Measurements from ENCODE around the gene SHISA4. TPM values are rescaled to one million over a fixed set of nuclear protein-coding genes. Genes with fewer than 3 reads are reported as not detected.
"Not testable (repeated sequence)": the region's sequence is repeated elsewhere in the genome, so short reads cannot be mapped to it uniquely, and the experiment has no call there.

Gene SHISA4
- total RNA-seq, 1 donor from 2014 or later: 3.0 TPM

DNA sequence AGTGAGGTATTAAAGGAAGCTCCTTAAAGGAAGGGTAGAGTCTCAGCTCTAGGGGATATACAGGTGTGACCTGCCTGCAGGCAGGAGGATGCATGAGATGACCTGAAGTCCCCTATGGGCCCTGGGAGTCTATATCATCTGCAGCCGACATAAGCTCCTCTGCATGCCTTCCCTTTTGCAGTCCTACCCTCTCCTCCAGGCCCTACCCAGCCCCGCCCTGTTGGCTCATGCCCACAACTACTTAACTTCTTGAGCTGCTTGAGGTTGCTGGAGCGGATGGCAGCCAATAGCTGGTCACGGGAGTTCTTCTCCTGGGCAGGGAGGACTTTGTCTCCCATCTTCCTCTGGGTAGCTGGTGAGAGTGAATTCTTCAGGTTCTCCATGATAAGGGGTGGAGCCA, 10.3 kb downstream of the SHISA4 start:
- H3K9ac ChIP-seq: no peak overlapping the region
- no peaks in the 10 kb centered on the region for H3K79me2 ChIP-seq (ENCODE audit: low read depth)
- peaks cover 4% of the 10 kb centered on the region for H3K4me1 ChIP-seq
- H3K9me3 ChIP-seq (ENCODE audit: low read depth): no peaks in the 10 kb centered on the region
- no peak overlapping the region for H3K4me2 ChIP-seq
- no peak overlapping the region for H2AFZ ChIP-seq (replicated peaks)
- DNase-seq (ENCODE audit: low spot score): no peak
- no peak overlapping the region for H3K4me3 ChIP-seq
- H3K27ac ChIP-seq: no peak overlapping the region
- Mint-ChIP-seq H3K27me3 (ENCODE audit: insufficient read depth, low read depth) (peaks cover 11% of the 10 kb centered on the region), H3K36me3 (peaks cover 2% of the 10 kb centered on the region), H3K4me1 (peaks cover 15% of the 10 kb centered on the region), H3K4me3 (no peak overlapping the region), H3K27ac (no peak overlapping the region), H3K9me3 (no peaks in the 10 kb centered on the region)
- H3K36me3 ChIP-seq: no peaks in the 10 kb centered on the region
- no peaks in the 10 kb centered on the region for H3K27me3 ChIP-seq
- H4K20me1 ChIP-seq (ENCODE audit: low read depth): no peaks in the 10 kb centered on the region
- no peak for TF ChIP-seq EZH2 (IDR thresholded peaks at IDR 0.05)
- TF ChIP-seq, protein P1, sequence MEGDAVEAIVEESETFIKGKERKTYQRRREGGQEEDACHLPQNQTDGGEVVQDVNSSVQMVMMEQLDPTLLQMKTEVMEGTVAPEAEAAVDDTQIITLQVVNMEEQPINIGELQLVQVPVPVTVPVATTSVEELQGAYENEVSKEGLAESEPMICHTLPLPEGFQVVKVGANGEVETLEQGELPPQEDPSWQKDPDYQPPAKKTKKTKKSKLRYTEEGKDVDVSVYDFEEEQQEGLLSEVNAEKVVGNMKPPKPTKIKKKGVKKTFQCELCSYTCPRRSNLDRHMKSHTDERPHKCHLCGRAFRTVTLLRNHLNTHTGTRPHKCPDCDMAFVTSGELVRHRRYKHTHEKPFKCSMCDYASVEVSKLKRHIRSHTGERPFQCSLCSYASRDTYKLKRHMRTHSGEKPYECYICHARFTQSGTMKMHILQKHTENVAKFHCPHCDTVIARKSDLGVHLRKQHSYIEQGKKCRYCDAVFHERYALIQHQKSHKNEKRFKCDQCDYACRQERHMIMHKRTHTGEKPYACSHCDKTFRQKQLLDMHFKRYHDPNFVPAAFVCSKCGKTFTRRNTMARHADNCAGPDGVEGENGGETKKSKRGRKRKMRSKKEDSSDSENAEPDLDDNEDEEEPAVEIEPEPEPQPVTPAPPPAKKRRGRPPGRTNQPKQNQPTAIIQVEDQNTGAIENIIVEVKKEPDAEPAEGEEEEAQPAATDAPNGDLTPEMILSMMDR (IDR thresholded peaks at IDR 0.05): no peak
- no peaks in the 10 kb centered on the region for H3F3A ChIP-seq (ENCODE audit: low read depth)

DNA sequence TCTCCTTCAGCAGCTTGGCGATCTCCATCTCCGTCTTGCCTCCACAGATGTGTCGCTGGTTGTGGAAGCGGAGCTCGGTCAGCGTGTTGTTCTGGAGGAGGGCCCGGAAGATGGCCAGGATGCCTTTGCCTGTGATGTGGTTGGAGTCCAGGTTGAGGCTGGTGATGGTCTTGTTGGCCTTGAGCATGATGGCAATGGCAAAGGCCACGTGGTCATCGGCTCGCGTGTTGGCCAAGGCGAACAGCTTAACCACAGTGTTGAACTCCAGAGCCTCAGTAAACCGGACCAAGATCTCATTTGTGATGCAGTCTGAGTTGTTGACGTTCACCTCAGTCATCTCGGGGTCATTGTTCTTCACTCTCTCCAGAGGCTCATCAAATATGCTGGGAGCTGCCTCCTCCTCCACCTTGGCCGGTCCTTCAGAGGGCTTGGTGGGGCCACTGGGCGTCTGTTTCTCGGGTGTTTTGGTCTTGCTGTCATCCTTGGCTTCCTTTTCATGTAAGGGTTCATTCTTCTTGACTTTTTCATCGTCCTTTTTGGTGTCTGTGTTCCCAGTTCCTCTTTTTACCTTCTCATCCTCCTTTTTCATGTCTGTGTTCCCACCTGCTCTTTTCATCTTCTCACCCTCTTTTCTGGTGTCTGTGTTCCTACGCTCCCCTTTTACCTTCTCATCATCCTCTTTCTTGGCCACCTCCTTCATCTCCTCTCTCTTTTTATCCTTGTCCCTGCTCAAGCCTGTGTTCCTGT, 11.2 kb downstream of the SHISA4 start:
- H3K4me1 ChIP-seq: no peaks in the 10 kb centered on the region
- Mint-ChIP-seq H3K4me3 (no peak overlapping the region), H3K36me3 (peaks cover 2% of the 10 kb centered on the region), H3K27ac (no peak overlapping the region), H3K9me3 (no peaks in the 10 kb centered on the region), H3K4me1 (peaks cover 11% of the 10 kb centered on the region), H3K27me3 (ENCODE audit: insufficient read depth, low read depth) (peaks cover 11% of the 10 kb centered on the region)
- H3K27ac ChIP-seq: no peak overlapping the region
- H3K9me3 ChIP-seq (ENCODE audit: low read depth): no peaks in the 10 kb centered on the region
- H3K36me3 ChIP-seq: no peaks in the 10 kb centered on the region
- H2AFZ ChIP-seq (replicated peaks): no peak overlapping the region
- no peaks in the 10 kb centered on the region for H3F3A ChIP-seq (ENCODE audit: low read depth)
- DNase-seq (ENCODE audit: low spot score): no peak
- H3K27me3 ChIP-seq: no peaks in the 10 kb centered on the region
- no peak overlapping the region for H3K4me3 ChIP-seq
- no peak for TF ChIP-seq EZH2 (IDR thresholded peaks at IDR 0.05)
- TF ChIP-seq, protein P1 (IDR thresholded peaks at IDR 0.05): no peak
- TF ChIP-seq EZH2phosphoT487 (IDR thresholded peaks at IDR 0.05): no peak
- H3K9ac ChIP-seq: no peak overlapping the region
- H3K4me2 ChIP-seq: no peak overlapping the region
- H3K79me2 ChIP-seq (ENCODE audit: low read depth): no peaks in the 10 kb centered on the region
- no peaks in the 10 kb centered on the region for H4K20me1 ChIP-seq (ENCODE audit: low read depth)

DNA sequence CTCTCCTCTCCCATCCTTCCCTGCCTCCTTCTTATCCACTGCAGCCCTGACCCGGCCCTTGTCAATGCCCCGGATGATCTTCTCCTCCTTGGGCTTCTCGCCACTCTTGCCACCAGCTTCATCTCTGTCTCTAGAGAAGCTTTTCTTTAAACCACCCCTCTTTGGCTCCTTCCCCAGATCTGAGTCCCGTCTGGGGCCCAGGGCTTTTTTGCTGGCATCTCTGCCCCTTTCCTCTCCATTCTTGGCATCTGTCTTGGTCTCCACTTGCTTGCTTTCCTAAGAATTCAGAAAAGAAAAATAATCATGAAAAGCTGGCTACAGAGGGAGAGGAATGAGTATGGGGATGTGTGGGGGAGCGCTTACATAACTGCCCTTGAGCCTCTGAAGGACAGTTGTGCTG, 11.8 kb downstream of the SHISA4 start:
- Mint-ChIP-seq H3K9me3 (no peaks in the 10 kb centered on the region), H3K36me3 (peaks cover 2% of the 10 kb centered on the region)

DNA sequence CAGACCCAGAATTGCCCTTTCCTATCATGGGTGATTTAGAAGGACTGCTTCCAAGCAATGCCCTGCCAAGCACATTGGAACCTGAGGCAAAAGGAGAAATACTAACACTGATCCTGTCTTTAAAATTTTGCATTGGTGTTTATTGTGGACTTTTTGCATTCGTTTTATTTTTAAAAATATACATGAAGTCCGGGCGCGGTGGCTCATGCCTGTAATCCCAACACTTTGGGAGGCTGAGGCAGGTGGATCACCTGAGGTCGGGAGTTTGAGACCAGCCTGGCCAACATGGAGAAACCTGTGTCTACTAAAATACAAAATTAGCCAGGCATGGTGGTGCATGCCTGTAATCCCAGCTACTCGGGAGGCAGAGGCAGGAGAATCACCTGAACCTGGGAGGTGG, 12.3 kb downstream of the SHISA4 start:
- not testable (repeated sequence) for H3K27ac Mint-ChIP-seq; H3K36me3 ChIP-seq; H3K4me2 ChIP-seq; H3K9me3 ChIP-seq (ENCODE audit: low read depth); H3K4me1 Mint-ChIP-seq; DNase-seq (ENCODE audit: low spot score); H3F3A ChIP-seq (ENCODE audit: low read depth); H3K4me3 Mint-ChIP-seq; H3K4me1 ChIP-seq; H2AFZ ChIP-seq (replicated peaks); H3K9ac ChIP-seq; H3K36me3 Mint-ChIP-seq; H3K27ac ChIP-seq; H3K27me3 ChIP-seq; H3K79me2 ChIP-seq (ENCODE audit: low read depth); H3K9me3 Mint-ChIP-seq; H4K20me1 ChIP-seq (ENCODE audit: low read depth); H3K4me3 ChIP-seq
- H3K27me3 Mint-ChIP-seq (ENCODE audit: insufficient read depth, low read depth): peaks cover 11% of the 10 kb centered on the region

More for the DNA sequence above, 11.8 kb downstream of the SHISA4 start:
- H3K79me2 ChIP-seq (ENCODE audit: low read depth): no peaks in the 10 kb centered on the region
- H3K4me3 ChIP-seq: no peak overlapping the region
- H3K9ac ChIP-seq: no peak overlapping the region
- H3K27ac Mint-ChIP-seq: no peak overlapping the region
- no peak overlapping the region for H3K4me3 Mint-ChIP-seq
- no peak overlapping the region for H2AFZ ChIP-seq (replicated peaks)
- H3K4me1 ChIP-seq: no peaks in the 10 kb centered on the region
- H3K27ac ChIP-seq: no peak overlapping the region
- peaks cover 11% of the 10 kb centered on the region for H3K27me3 Mint-ChIP-seq (ENCODE audit: insufficient read depth, low read depth)
- H3K9me3 ChIP-seq (ENCODE audit: low read depth): no peaks in the 10 kb centered on the region
- H3K27me3 ChIP-seq: no peaks in the 10 kb centered on the region
- no peaks in the 10 kb centered on the region for H3K36me3 ChIP-seq
- peaks cover 11% of the 10 kb centered on the region for H3K4me1 Mint-ChIP-seq
- no peak for DNase-seq (ENCODE audit: low spot score)
- H3F3A ChIP-seq (ENCODE audit: low read depth): no peaks in the 10 kb centered on the region
- H3K4me2 ChIP-seq: no peak overlapping the region
- TF ChIP-seq EZH2 (IDR thresholded peaks at IDR 0.05) (no peak), EZH2phosphoT487 (IDR thresholded peaks at IDR 0.05) (no peak)
- TF ChIP-seq, protein P1 (IDR thresholded peaks at IDR 0.05): no peak
- no peaks in the 10 kb centered on the region for H4K20me1 ChIP-seq (ENCODE audit: low read depth)

Data from neural progenitor cell (in vitro differentiated cells).